Liver (tissue), 9 donors: ENCODE data around the gene RFC3. TPM values are rescaled to one million over a fixed set of nuclear protein-coding genes. Genes with fewer than 3 reads are reported as not detected.

Source experiments
- DNase-seq: peaks from one replicate; pipeline ENCODE4 v3.0.0-alpha.2; 2017; ENCODE audit warnings: low spot score
- H3K27ac ChIP-seq, 2 donors: one replicate each; pipeline ENCODE4 v1.7.0; 2013; ENCODE audit warnings: inconsistent platforms in 2 of 2, low read length in 2 of 2, control low read depth in 1 of 2, low read depth in 1 of 2, mild to moderate bottlenecking in 1 of 2
- H3K27me3 ChIP-seq, 4 donors: one replicate each; pipeline versions ENCODE4 v1.6.1 to v1.7.0; 2013; ENCODE audit warnings: low read length in 3 of 4, inconsistent platforms in 1 of 4, mild to moderate bottlenecking in 1 of 4, moderate library complexity in 1 of 4; ENCODE audit not compliant: control insufficient read depth in 4 of 4, insufficient read depth in 4 of 4
- H3K36me3 ChIP-seq, 4 donors: one replicate each; pipeline versions ENCODE4 v1.6.1 to v1.7.0; 2013; ENCODE audit warnings: low read length in 3 of 4, mild to moderate bottlenecking in 3 of 4, low read depth in 1 of 4, moderate library complexity in 1 of 4; ENCODE audit not compliant: control insufficient read depth in 4 of 4, insufficient read depth in 3 of 4
- H3K4me1 ChIP-seq, 4 donors: one replicate each; pipeline versions ENCODE4 v1.6.1 to v1.7.0; 2013; ENCODE audit warnings: low read length in 3 of 4, mild to moderate bottlenecking in 3 of 4, moderate library complexity in 1 of 4; ENCODE audit not compliant: control insufficient read depth in 4 of 4, insufficient read depth in 4 of 4
- H3K4me3 ChIP-seq, 3 donors: one replicate each; pipeline versions ENCODE4 v1.6.1 to v1.7.0; 2013; ENCODE audit warnings: low read length in 3 of 3, control low read depth in 1 of 3, low read depth in 1 of 3, mild to moderate bottlenecking in 1 of 3
- H3K9ac ChIP-seq, 2 donors: one replicate each; pipeline ENCODE4 v1.7.0; 2013; ENCODE audit warnings: low read length in 2 of 2, mild to moderate bottlenecking in 2 of 2, moderate library complexity in 2 of 2, control low read depth in 1 of 2, low read depth in 1 of 2
- H3K9me3 ChIP-seq, 4 donors: one replicate each; pipeline versions ENCODE4 v1.6.1 to v1.7.0; 2013; ENCODE audit warnings: low read length in 3 of 4; ENCODE audit not compliant: control insufficient read depth in 4 of 4
- FOXA1 ChIP-seq: IDR thresholded peaks from 2 replicates; pipeline ENCODE4 v1.6.1; 2016; ENCODE audit warnings: antibody characterized with exemption
- GABPA ChIP-seq, 2 donors: IDR thresholded peaks in 1 of 2; conservative IDR thresholded peaks in 1 of 2; 2 replicates each; pipeline ENCODE4 v1.6.1; 2016; ENCODE audit warnings: antibody characterized with exemption in 2 of 2, mild to moderate bottlenecking in 1 of 2, moderate library complexity in 1 of 2
- HNF4A ChIP-seq, 2 donors: conservative IDR thresholded peaks; 2 replicates each; pipeline ENCODE4 v1.6.1; 2016; ENCODE audit warnings: antibody characterized with exemption in 2 of 2, mild to moderate bottlenecking in 2 of 2
- JUND ChIP-seq, 2 donors: IDR thresholded peaks; 2 replicates each; pipeline ENCODE4 v1.6.1; 2016; ENCODE audit warnings: antibody characterized with exemption in 2 of 2
- RAD21 ChIP-seq, 2 donors: IDR thresholded peaks; 2 replicates each; pipeline ENCODE4 v1.6.1; 2016; ENCODE audit warnings: antibody characterized with exemption in 2 of 2, mild to moderate bottlenecking in 2 of 2
- SP1 ChIP-seq: IDR thresholded peaks from 2 replicates; pipeline ENCODE4 v1.6.1; 2018; ENCODE audit warnings: antibody characterized with exemption, mild to moderate bottlenecking
- TAF1 ChIP-seq: conservative IDR thresholded peaks from 2 replicates; pipeline ENCODE4 v1.6.1; 2016; ENCODE audit warnings: antibody characterized with exemption, mild to moderate bottlenecking
- YY1 ChIP-seq: IDR thresholded peaks from 2 replicates; pipeline ENCODE4 v1.6.1; 2016; ENCODE audit warnings: antibody characterized with exemption, mild to moderate bottlenecking
- WGBS: extraction: QIAGEN DNeasy Blood & Tissue Kit; methylation state at CpG from one replicate; pipeline ENCODE4 v1.1.7; 2013; 5-methylcytosine and 5-hydroxymethylcytosine counted together
- polyA plus RNA-seq, 2 donors: library from polyadenylated mRNA; stranded (reverse) in 1 of 2; unstranded in 1 of 2; fragments of 200-250 nt in 1 of 2; fragments of >200 nt in 1 of 2; fragmentation: Nextera tagmentation in 1 of 2; extraction: Ambion mirVana in 1 of 2; gene quantifications; one replicate each; pipeline versions ENCODE4 v1.2.1 to v1.2.3, GENCODE V29; 2013 to 2015
- total RNA-seq, 2 donors: library from RNA; depleted of rRNA; stranded (reverse); fragments of >200 nt; gene quantifications; one replicate each; pipeline ENCODE4 v1.2.3, GENCODE V29; 2014
- TF ChIP-seq, protein P1 (sequence below): fragments of 150-350 bp; IDR thresholded peaks from 2 replicates; pipeline ENCODE4 v1.5.1; 2017; ENCODE audit warnings: improper control_type of control experiment, low read depth, low read length; ENCODE audit not compliant: missing input control
- TF ChIP-seq, protein P2 (sequence below): IDR thresholded peaks from 2 replicates; pipeline ENCODE4 v1.6.1; 2016; ENCODE audit warnings: antibody characterized with exemption
- TF ChIP-seq, protein P3 (sequence below): IDR thresholded peaks from 2 replicates; pipeline ENCODE4 v1.6.1; 2016; ENCODE audit warnings: antibody characterized with exemption
- donor health status: healthy.
- donor health status: healthy.
- donor health status: healthy.
- donor health status: healthy.
- donor health status: healthy.

Gene RFC3
- total and polyA plus RNA-seq, 4 donors, result 1.9 to 19.1 (median 3.0) TPM

DNA sequence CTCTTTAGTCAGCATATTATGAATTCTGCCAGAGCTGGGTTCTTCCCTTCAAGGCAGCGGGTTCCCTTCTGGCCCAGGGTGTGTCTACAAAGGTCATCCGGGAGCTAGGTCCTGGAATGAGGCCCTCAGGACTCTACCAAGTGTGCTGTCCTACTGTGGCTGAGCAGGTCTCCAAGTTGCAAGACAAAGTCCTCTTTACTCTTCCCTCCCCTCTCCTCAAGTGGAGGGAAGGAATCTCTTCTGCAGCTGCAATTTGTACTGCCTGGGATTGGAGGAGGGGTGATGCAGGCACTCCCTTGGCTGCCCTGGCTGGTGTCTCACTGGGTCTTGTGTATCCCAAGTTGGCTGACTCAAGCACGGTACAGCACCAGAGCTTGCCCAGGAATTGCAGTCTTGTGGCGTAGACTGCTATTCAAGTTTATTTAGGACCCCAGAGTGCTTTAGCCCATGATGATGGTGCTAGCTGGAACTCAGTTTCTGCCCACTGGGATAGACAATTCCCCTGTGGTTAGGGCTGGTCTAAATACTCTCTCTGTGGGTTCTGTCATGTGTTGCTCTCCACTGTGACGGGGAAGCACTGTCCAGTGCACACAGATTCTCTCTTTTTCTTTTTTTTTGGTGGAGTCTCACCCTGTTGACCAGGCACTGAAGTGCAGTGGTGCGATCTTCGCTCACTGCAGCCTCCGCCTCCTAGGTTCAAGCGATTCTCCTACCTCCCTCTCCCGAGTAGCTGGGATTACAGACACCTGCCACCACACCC, 28.5 kb downstream of the RFC3 start:
- WGBS, result 99% methylated on average over 10 of the region's 10 CpGs
- H3K4me1 ChIP-seq, result peaks cover 0 to 7% (median 0%) of the 10 kb centered on the region in 4 donors

DNA sequence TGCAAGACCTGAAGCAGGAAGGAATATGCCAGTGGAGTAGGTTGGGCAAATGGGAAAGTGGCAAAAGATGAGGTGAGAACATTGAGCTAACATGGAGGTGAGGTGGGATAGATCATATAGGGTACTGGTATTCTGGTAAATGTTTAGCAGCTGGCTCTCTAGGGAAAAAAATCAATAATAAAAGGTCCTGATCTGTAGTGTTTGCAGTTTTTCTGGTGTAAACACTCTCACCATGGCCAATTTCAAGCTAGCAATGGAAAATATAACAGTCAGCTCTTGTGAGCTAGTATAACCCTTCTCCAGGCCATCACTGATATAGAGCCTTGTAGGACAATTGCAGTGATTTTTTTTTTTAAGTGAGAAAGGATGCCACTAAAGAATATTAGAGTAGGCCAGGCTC, 31.3 kb downstream of the RFC3 start:
- DNase-seq, result no peak
- no peak overlapping the region for H3K9ac ChIP-seq
- H3K9me3 ChIP-seq, result no peaks in the 10 kb centered on the region
- H3K27me3 ChIP-seq, result no peaks in the 10 kb centered on the region
- H3K36me3 ChIP-seq, result no peaks in the 10 kb centered on the region
- no peak for TF ChIP-seq FOXA1
- no peak for TF ChIP-seq SP1
- TF ChIP-seq RAD21 (IDR thresholded peaks at IDR 0.05), result no peak
- TF ChIP-seq, protein P1, sequence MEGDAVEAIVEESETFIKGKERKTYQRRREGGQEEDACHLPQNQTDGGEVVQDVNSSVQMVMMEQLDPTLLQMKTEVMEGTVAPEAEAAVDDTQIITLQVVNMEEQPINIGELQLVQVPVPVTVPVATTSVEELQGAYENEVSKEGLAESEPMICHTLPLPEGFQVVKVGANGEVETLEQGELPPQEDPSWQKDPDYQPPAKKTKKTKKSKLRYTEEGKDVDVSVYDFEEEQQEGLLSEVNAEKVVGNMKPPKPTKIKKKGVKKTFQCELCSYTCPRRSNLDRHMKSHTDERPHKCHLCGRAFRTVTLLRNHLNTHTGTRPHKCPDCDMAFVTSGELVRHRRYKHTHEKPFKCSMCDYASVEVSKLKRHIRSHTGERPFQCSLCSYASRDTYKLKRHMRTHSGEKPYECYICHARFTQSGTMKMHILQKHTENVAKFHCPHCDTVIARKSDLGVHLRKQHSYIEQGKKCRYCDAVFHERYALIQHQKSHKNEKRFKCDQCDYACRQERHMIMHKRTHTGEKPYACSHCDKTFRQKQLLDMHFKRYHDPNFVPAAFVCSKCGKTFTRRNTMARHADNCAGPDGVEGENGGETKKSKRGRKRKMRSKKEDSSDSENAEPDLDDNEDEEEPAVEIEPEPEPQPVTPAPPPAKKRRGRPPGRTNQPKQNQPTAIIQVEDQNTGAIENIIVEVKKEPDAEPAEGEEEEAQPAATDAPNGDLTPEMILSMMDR, result no peak
- TF ChIP-seq, protein P2, sequence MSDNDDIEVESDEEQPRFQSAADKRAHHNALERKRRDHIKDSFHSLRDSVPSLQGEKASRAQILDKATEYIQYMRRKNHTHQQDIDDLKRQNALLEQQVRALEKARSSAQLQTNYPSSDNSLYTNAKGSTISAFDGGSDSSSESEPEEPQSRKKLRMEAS, result no peak
- no peak for TF ChIP-seq JUND (IDR thresholded peaks at IDR 0.05)
- TF ChIP-seq HNF4A (conservative IDR thresholded peaks at IDR 0.05), result no peak
- H3K27ac ChIP-seq, result no peak overlapping the region
- H3K4me1 ChIP-seq, result peaks cover 0 to 7% (median 0%) of the 10 kb centered on the region in 4 donors
- H3K4me3 ChIP-seq, result no peak overlapping the region

More for the DNA sequence above, 28.5 kb downstream of the RFC3 start:
- Histone ChIP-seq H3K9me3 (no peaks in the 10 kb centered on the region), H3K9ac (no peak overlapping the region), H3K4me3 (no peak overlapping the region), H3K27ac (no peak overlapping the region), H3K27me3 (no peaks in the 10 kb centered on the region), H3K36me3 (no peaks in the 10 kb centered on the region)
- DNase-seq, result no peak
- TF ChIP-seq FOXA1, result no peak
- TF ChIP-seq, protein P3, sequence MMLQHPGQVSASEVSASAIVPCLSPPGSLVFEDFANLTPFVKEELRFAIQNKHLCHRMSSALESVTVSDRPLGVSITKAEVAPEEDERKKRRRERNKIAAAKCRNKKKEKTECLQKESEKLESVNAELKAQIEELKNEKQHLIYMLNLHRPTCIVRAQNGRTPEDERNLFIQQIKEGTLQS, result no peak
- TF ChIP-seq TAF1, result no peak
- TF ChIP-seq JUND (IDR thresholded peaks at IDR 0.05), result no peak

DNA sequence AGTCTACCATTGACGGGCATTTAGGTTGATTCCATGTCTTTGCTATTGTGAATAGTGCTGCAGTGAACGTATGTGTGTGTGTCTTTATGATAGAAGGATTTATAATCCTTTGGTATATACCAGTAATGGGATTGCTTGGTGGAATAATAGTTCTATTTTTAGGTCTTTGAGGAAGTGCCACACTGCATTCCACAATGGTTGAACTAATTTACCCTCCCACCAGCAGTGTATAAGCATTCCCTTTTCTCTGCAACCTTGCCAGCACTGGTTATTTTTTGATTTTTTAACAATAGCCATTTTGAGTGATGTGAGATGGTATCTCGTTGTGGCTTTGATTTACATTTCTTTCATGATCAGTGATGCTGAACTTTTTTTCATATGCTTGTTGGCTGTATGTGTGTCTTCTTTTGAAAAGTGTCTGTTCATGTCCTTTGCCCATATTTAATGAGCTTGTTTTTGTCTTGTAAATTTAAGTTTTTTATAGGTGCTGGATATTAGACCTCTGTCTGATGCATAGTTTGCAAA, 37.5 kb downstream of the RFC3 start:
- Histone ChIP-seq H3K27me3 (no peaks in the 10 kb centered on the region), H3K9ac (no peak overlapping the region), H3K36me3 (no peaks in the 10 kb centered on the region), H3K4me1 (peaks cover 0 to 4% (median 0%) of the 10 kb centered on the region in 4 donors), H3K9me3 (no peaks in the 10 kb centered on the region), H3K27ac (no peak overlapping the region), H3K4me3 (no peak overlapping the region)
- TF ChIP-seq, protein P1, result no peak
- no peak for TF ChIP-seq YY1
- no peak for TF ChIP-seq JUND (IDR thresholded peaks at IDR 0.05)
- TF ChIP-seq GABPA (IDR thresholded peaks at IDR 0.05 in 1 of 2, conservative IDR thresholded peaks at IDR 0.05 in 1 of 2), result no peak
- no peak for TF ChIP-seq SP1
- no peak for TF ChIP-seq TAF1
- 94% methylated on average over 3 of the region's 3 CpGs for WGBS
- DNase-seq, result no peak
